K562 treated with DMSO at 1 percent for 12 hours (cell line): ENCODE results near the gene BBOF1. TPM values are rescaled to one million over a fixed set of nuclear protein-coding genes. Genes with fewer than 3 reads are reported as not detected.

Source experiments
- total RNA-seq: library from RNA; unstranded; fragments of 300-600 nt; gene quantifications from 2 replicates; pipeline ENCODE4 v1.2.3, GENCODE V29; 2022; ENCODE audit not compliant: insufficient read depth

BBOF1 gene
- total RNA-seq = 0.50 and 0.83 TPM in 2 replicates

GRCh38 chr14:74018586-74019407 is at the start of gene BBOF1, which contains the start of gene ENTPD5:
Gene BBOF1 (plus strand): TSS chr14:74019349. CDS start chr14:74019479, 130 bp downstream.
Gene ENTPD5 (minus strand): TSS chr14:74019288. CDS start chr14:73988102, 31,186 bp downstream.

GRCh38 chr14:74084277-74085046 is 65.3 kb downstream of the BBOF1 start, which contains the start of the genes ALDH6A1 and LIN52:
Gene ALDH6A1 (minus strand): TSS chr14:74084453. CDS start chr14:74084394, 59 bp downstream.
Gene LIN52 (plus strand): TSS chr14:74084956. CDS start chr14:74084975, 19 bp downstream.

Other genes starting within 250 kb of the BBOF1 start
- gene PTGR2, start 167.5 kb upstream of the BBOF1 start, total RNA-seq = 1.4 and 3.0 TPM in 2 replicates
- 22.3 and 29.3 TPM in 2 replicates for gene ZNF410, start 132.5 kb upstream of the BBOF1 start, total RNA-seq
- 0.93 and 2.3 TPM in 2 replicates for gene FAM161B, start 69.3 kb upstream of the BBOF1 start, total RNA-seq
- gene COQ6, start 69.0 kb upstream of the BBOF1 start, total RNA-seq = 21.0 and 22.3 TPM in 2 replicates
- 4.4 and 9.1 TPM in 2 replicates for gene ENTPD5, start 61 bp upstream of the BBOF1 start, total RNA-seq
- 1.1 and 3.2 TPM in 2 replicates for gene ALDH6A1, start 65.1 kb downstream of the BBOF1 start, total RNA-seq
- gene LIN52, start 65.6 kb downstream of the BBOF1 start, total RNA-seq = 3.3 and 6.2 TPM in 2 replicates
- gene VSX2, start 220.1 kb downstream of the BBOF1 start, total RNA-seq = not detected in 2 replicates